HepG2 (cell line): ENCODE measurements around the gene DCAF12L2. TPM values are rescaled to one million over a fixed set of nuclear protein-coding genes. Genes with fewer than 3 reads are reported as not detected.
A peak's percentile ranks its signal among the peaks of the same experiment; 100 is the strongest.

Experiments used
- ATAC-seq: fragments of 200-7000 bp; cut with Tn5 transposase; 3 replicates; pipeline ENCODE4 v1.9.1; 2020; ENCODE audit warnings: mild to moderate bottlenecking, moderate library complexity
- BruUV-seq: library from RNA; stranded (reverse); fragments of 400-500 nt; replicated peaks from 2 replicates; lab custom pipeline; 2021; lab: Mats Ljungman, UMichigan
- CTCF ChIA-PET: fragments of 300-600 bp; formaldehyde crosslinking; extraction: SDS; loops from one replicate; lab custom pipeline; 2021; ENCODE audit warnings: low total read pairs, inconsistent platforms, low intra/inter-chr PET ratio; lab: Yijun Ruan, JAX
- POLR2A ChIA-PET: fragments of 350-600 bp; sonication (Branson Sonifier 250); formaldehyde crosslinking; loops from one replicate; lab custom pipeline; 2020; ENCODE audit warnings: antibody characterized with exemption, inconsistent platforms; lab: Yijun Ruan, JAX
- DNase-seq: peaks from one replicate; pipeline ENCODE4 v3.0.0-alpha.2; 2015; ENCODE audit warnings: low spot score
- FAIRE-seq: peaks from 3 replicates; lab custom pipeline; 2011; peaks lifted over from hg19 to GRCh38; lab: Jason Lieb, UNC
- H2AFZ ChIP-seq: one replicate; pipeline ENCODE4 v1.6.1; 2011; ENCODE audit warnings: low read length, inconsistent platforms
- H3K27ac ChIP-seq: fragments of 300-600 bp; 3 replicates; pipeline ENCODE4 v1.8.0; 2011; ENCODE audit warnings: mixed run types, mild to moderate bottlenecking, mixed read lengths, low read length, inconsistent platforms; ENCODE audit not compliant: insufficient read depth; ENCODE audit errors: extremely low read length
- H3K27me3 ChIP-seq, 2 experiments: fragments of 200-600 bp in 1 of 2; 2 replicates in 1 of 2; 3 replicates in 1 of 2; pipeline versions ENCODE4 v1.6.0 to v1.8.0; 2011; ENCODE audit warnings: low read length in 2 of 2, mild to moderate bottlenecking in 2 of 2, moderate library complexity in 2 of 2, inconsistent platforms in 1 of 2; ENCODE audit not compliant: insufficient read depth in 2 of 2, control insufficient read depth in 1 of 2
- H3K36me3 ChIP-seq, 2 experiments: fragments of 200-600 bp in 1 of 2; replicated peaks in 1 of 2; 2 replicates in 1 of 2; 3 replicates in 1 of 2; pipeline versions ENCODE4 v1.5.1 to v1.8.0; 2011; ENCODE audit warnings: low read length in 2 of 2, inconsistent platforms in 1 of 2; ENCODE audit not compliant: insufficient read depth in 2 of 2, control insufficient read depth in 1 of 2
- H3K4me1 ChIP-seq: 2 replicates; pipeline ENCODE4 v1.5.1; 2012; ENCODE audit warnings: low read length, inconsistent platforms; ENCODE audit not compliant: insufficient read depth
- H3K4me2 ChIP-seq: 2 replicates; pipeline ENCODE4 v1.6.0; 2011; ENCODE audit warnings: low read depth, low read length, inconsistent platforms
- H3K4me3 ChIP-seq, 3 experiments: fragments of 200-600 bp in 1 of 3; sonication (generic), shearing (Covaris generic) in 1 of 3; replicated peaks in 1 of 3; 2 replicates each; pipeline ENCODE4 v1.5.1; 2011 to 2016; ENCODE audit warnings: low read length in 3 of 3, inconsistent platforms in 2 of 3, low read depth in 2 of 3, mild to moderate bottlenecking in 2 of 3, control low read depth in 1 of 3, mixed read lengths in 1 of 3; ENCODE audit not compliant: insufficient read depth in 1 of 3
- H3K79me2 ChIP-seq: one replicate; pipeline ENCODE4 v1.6.1; 2011; ENCODE audit warnings: low read length, inconsistent platforms; ENCODE audit not compliant: insufficient read depth
- H3K9ac ChIP-seq: 2 replicates; pipeline ENCODE4 v1.6.0; 2011; ENCODE audit warnings: mild to moderate bottlenecking, low read depth, low read length, inconsistent platforms; ENCODE audit not compliant: insufficient read depth
- H3K9me3 ChIP-seq: 2 replicates; pipeline ENCODE4 v1.5.1; 2012; ENCODE audit warnings: mild to moderate bottlenecking, low read length
- H4K20me1 ChIP-seq: 2 replicates; pipeline ENCODE4 v1.6.0; 2011; ENCODE audit warnings: inconsistent platforms, mild to moderate bottlenecking, low read length, moderate library complexity; ENCODE audit not compliant: insufficient read depth
- DPF2 ChIP-seq: sonication (generic); formaldehyde crosslinking; IDR thresholded peaks from 2 replicates; pipeline ENCODE4 v1.4.0; 2020; ENCODE audit warnings: mild to moderate bottlenecking, low read depth, missing genetic modification reagents, borderline replicate concordance
- GLI4 ChIP-seq: sonication (generic); formaldehyde crosslinking; IDR thresholded peaks from 2 replicates; pipeline ENCODE4 v1.5.1; 2020; ENCODE audit warnings: missing genetic modification reagents, mild to moderate bottlenecking, moderate library complexity, borderline replicate concordance
- IRF1 ChIP-seq: sonication (generic); formaldehyde crosslinking; IDR thresholded peaks from 2 replicates; pipeline ENCODE4 v1.4.0; 2020; ENCODE audit warnings: low read depth, mild to moderate bottlenecking, missing genetic modification reagents
- LRRFIP1 ChIP-seq: sonication (generic); formaldehyde crosslinking; conservative IDR thresholded peaks from 2 replicates; pipeline ENCODE4 v1.4.0; 2020; ENCODE audit warnings: missing genetic modification reagents
- MAFF ChIP-seq: IDR thresholded peaks from 2 replicates; pipeline ENCODE4 v1.6.1; 2011; ENCODE audit warnings: low read depth, low read length, improper control_type of control experiment
- MAFK ChIP-seq, 2 experiments: IDR thresholded peaks in 1 of 2; conservative IDR thresholded peaks in 1 of 2; 2 replicates each; pipeline ENCODE4 v1.6.1; 2011; ENCODE audit warnings: improper control_type of control experiment in 2 of 2, low read length in 2 of 2
- MBNL3 ChIP-seq: fragments of 250-450 bp; sonication (Bioruptor Pico); conservative IDR thresholded peaks from 2 replicates; pipeline ENCODE4 v1.8.0; 2022; ENCODE audit warnings: mild to moderate bottlenecking, inconsistent platforms
- SP140L ChIP-seq: sonication (generic); formaldehyde crosslinking; IDR thresholded peaks from 2 replicates; pipeline ENCODE4 v1.4.0; 2020; ENCODE audit warnings: missing genetic modification reagents, borderline replicate concordance
- ZNF296 ChIP-seq: sonication (generic); formaldehyde crosslinking; conservative IDR thresholded peaks from 2 replicates; pipeline ENCODE4 v1.5.0; 2020; ENCODE audit warnings: mild to moderate bottlenecking, missing genetic modification reagents
- ZNF383 ChIP-seq: sonication (generic); formaldehyde crosslinking; IDR thresholded peaks from 2 replicates; pipeline ENCODE4 v1.4.0; 2020; ENCODE audit warnings: missing genetic modification reagents, mild to moderate bottlenecking, borderline replicate concordance
- ZNF550 ChIP-seq: sonication (generic); formaldehyde crosslinking; IDR thresholded peaks from 2 replicates; pipeline ENCODE4 v1.4.0; 2020; ENCODE audit warnings: mild to moderate bottlenecking, missing genetic modification reagents, borderline replicate concordance
- WGBS: methylation state at CpG from one replicate; pipeline ENCODE4 v1.1.6; 2017; ENCODE audit warnings: low lambda C conversion rate; 5-methylcytosine and 5-hydroxymethylcytosine counted together
- in situ Hi-C: cut with HindIII; loops from 2 replicates; pipeline ENCODE4 v1.10.0; 2017; ENCODE audit warnings: low pct_unique_long_range_greater_than_20kb; ENCODE audit not compliant: extremely low pct_ligation_motif_present
- intact Hi-C: fragments of 100-400 bp; cut with micrococcal nuclease; formaldehyde crosslinking; loops from one replicate; pipeline ENCODE4 v1.10.0; 2022; ENCODE audit not compliant: unreplicated experiment
- polyA plus RNA-seq, 8 experiments: library from polyadenylated mRNA; depleted of rRNA in 3 of 8; stranded (reverse) in 7 of 8; unstranded in 1 of 8; fragments of >200 nt; fragmentation: Illumina TruSeq in 4 of 8; extraction: Trizol in 4 of 8; gene quantifications; 2 replicates each; pipeline versions ENCODE4 v1.2.1 to v1.2.3, GENCODE V29; 2011 to 2016; ENCODE audit warnings: low read depth in 4 of 8, missing spikeins in 1 of 8, mixed read lengths in 1 of 8; ENCODE audit not compliant: insufficient read depth in 1 of 8
- total RNA-seq, 5 experiments: library from RNA; depleted of rRNA; stranded (reverse); fragments of >200 nt; fragmentation: Illumina TruSeq; extraction: Trizol; gene quantifications; 2 replicates each; pipeline ENCODE4 v1.2.3, GENCODE V29; 2016; ENCODE audit warnings: low read depth in 1 of 5

DCAF12L2 gene
- total and polyA plus RNA-seq, 2 of the 13 experiments (the other 11 are each of a cell fraction or from before 2014, with no cell fraction given): not detected

- FAIRE-seq (no peak), ATAC-seq (no peak), DNase-seq (no peak)
- intact Hi-C loops: no loop called here
- no peak overlapping the region for H3K9ac ChIP-seq
- no peak overlapping the region for H2AFZ ChIP-seq
- no peaks in the 10 kb centered on the region for H4K20me1 ChIP-seq
- no TSS peak for BruUV-seq
- H3K79me2 ChIP-seq: no peaks in the 10 kb centered on the region
- H3K36me3 ChIP-seq: no peaks in the 10 kb centered on the region
- H3K9me3 ChIP-seq: peaks cover 19% of the 10 kb centered on the region
- in situ Hi-C loops: no loop called here
- no peaks in the 10 kb centered on the region for H3K27me3 ChIP-seq
- H3K4me3 ChIP-seq: no peak overlapping the region
- POLR2A ChIA-PET: no interaction called here
- 23% methylated on average over 2 of the region's 2 CpGs for WGBS
- H3K4me1 ChIP-seq: no peaks in the 10 kb centered on the region
- CTCF ChIA-PET: no interaction called here
- H3K4me2 ChIP-seq: no peak overlapping the region
- no peak for TF ChIP-seq ZNF296 (CRISPR knock-in tag)
- peak; percentile 65 for TF ChIP-seq MAFF
- TF ChIP-seq SP140L (CRISPR knock-in tag): no peak
- TF ChIP-seq MAFK (conservative IDR thresholded peaks at IDR 0.05 in 1 of 2, IDR thresholded peaks at IDR 0.05 in 1 of 2; ENCODE audit: low read length in 2 of 2): peak; percentile 51 to 79; a peak in 3 of 4 replicates
- no peak for TF ChIP-seq ZNF550
- TF ChIP-seq DPF2 (CRISPR knock-in tag): no peak
- TF ChIP-seq LRRFIP1 (CRISPR knock-in tag): no peak
- TF ChIP-seq ZNF383: no peak
- no peak for TF ChIP-seq IRF1 (CRISPR knock-in tag)
- TF ChIP-seq MBNL3: no peak
- TF ChIP-seq GLI4 (CRISPR knock-in tag): no peak
- no peak overlapping the region for H3K27ac ChIP-seq
Observed at GRCh38 chrX:126170720-126171119, 4.6 kb upstream of the DCAF12L2 start.
